H9 (cell line): ENCODE measurements around the gene TRIM54. TPM values are rescaled to one million over a fixed set of nuclear protein-coding genes. Genes with fewer than 3 reads are reported as not detected.
A peak's percentile ranks its signal among the peaks of the same experiment; 100 is the strongest.

ENCODE experiments used
- DNase-seq: peaks from one replicate; pipeline ENCODE4 v3.0.0-alpha.2; 2017
- H2AFZ ChIP-seq: one replicate; pipeline ENCODE4 v1.6.1; 2013; ENCODE audit warnings: mild to moderate bottlenecking, low read length, control low read depth, moderate library complexity
- H2AK5ac ChIP-seq: 2 replicates; pipeline ENCODE4 v1.6.1; 2013; ENCODE audit warnings: low read length, control low read depth, mixed read lengths; ENCODE audit not compliant: insufficient read length
- H2BK120ac ChIP-seq: one replicate; pipeline ENCODE4 v1.6.1; 2013; ENCODE audit warnings: low read depth, mild to moderate bottlenecking, low read length, control low read depth, inconsistent platforms; ENCODE audit not compliant: poor library complexity, severe bottlenecking
- H2BK12ac ChIP-seq: 2 replicates; pipeline ENCODE4 v1.6.1; 2013; ENCODE audit warnings: low read length, control low read depth, mixed read lengths, low read depth; ENCODE audit not compliant: insufficient read length
- H2BK15ac ChIP-seq: 2 replicates; pipeline ENCODE4 v1.6.1; 2013; ENCODE audit warnings: low read depth, low read length, control low read depth
- H2BK20ac ChIP-seq: one replicate; pipeline ENCODE4 v1.6.1; 2013; ENCODE audit warnings: low read depth, mild to moderate bottlenecking, low read length, control low read depth, inconsistent platforms; ENCODE audit not compliant: poor library complexity, severe bottlenecking
- H2BK5ac ChIP-seq: 2 replicates; pipeline ENCODE4 v1.6.1; 2013; ENCODE audit warnings: low read length, control low read depth, mixed read lengths; ENCODE audit not compliant: insufficient read length
- H3K14ac ChIP-seq: 2 replicates; pipeline ENCODE4 v1.6.1; 2013; ENCODE audit warnings: low read length, control low read depth; ENCODE audit not compliant: insufficient read depth
- H3K18ac ChIP-seq: 2 replicates; pipeline ENCODE4 v1.6.1; 2013; ENCODE audit warnings: low read depth, mild to moderate bottlenecking, mixed read lengths, low read length, control low read depth; ENCODE audit not compliant: insufficient read length
- H3K23ac ChIP-seq: 2 replicates; pipeline ENCODE4 v1.6.1; 2013; ENCODE audit warnings: low read length, control low read depth, mixed read lengths, low read depth; ENCODE audit not compliant: insufficient read length
- H3K23me2 ChIP-seq: 2 replicates; pipeline ENCODE4 v1.6.1; 2013; ENCODE audit warnings: low read depth, mild to moderate bottlenecking, mixed read lengths, low read length, control low read depth; ENCODE audit not compliant: insufficient read length, poor library complexity, severe bottlenecking
- H3K27ac ChIP-seq: 2 replicates; pipeline ENCODE4 v1.5.1; 2013; ENCODE audit warnings: low read length, control low read depth, mixed read lengths, low read depth; ENCODE audit not compliant: insufficient read length
- H3K27me3 ChIP-seq: 2 replicates; pipeline ENCODE4 v1.6.1; 2013; ENCODE audit warnings: low read length, control low read depth, inconsistent platforms; ENCODE audit not compliant: insufficient read depth
- H3K4ac ChIP-seq: 2 replicates; pipeline ENCODE4 v1.6.1; 2013; ENCODE audit warnings: low read depth, mild to moderate bottlenecking, control low read depth, inconsistent platforms, low read length, moderate library complexity
- H3K4me1 ChIP-seq: 2 replicates; pipeline ENCODE4 v1.6.1; 2013; ENCODE audit warnings: low read length, control low read depth, inconsistent platforms; ENCODE audit not compliant: insufficient read depth
- H3K4me2 ChIP-seq: 2 replicates; pipeline ENCODE4 v1.6.1; 2013; ENCODE audit warnings: low read length, control low read depth, mixed read lengths; ENCODE audit not compliant: insufficient read length, insufficient read depth
- H3K56ac ChIP-seq: 2 replicates; pipeline ENCODE4 v1.6.1; 2013; ENCODE audit warnings: low read depth, mild to moderate bottlenecking, mixed read lengths, low read length, control low read depth; ENCODE audit not compliant: insufficient read length
- H3K79me1 ChIP-seq: 2 replicates; pipeline ENCODE4 v1.6.1; 2013; ENCODE audit warnings: low read depth, mild to moderate bottlenecking, moderate library complexity, low read length, control low read depth, inconsistent platforms; ENCODE audit not compliant: insufficient read depth, poor library complexity, severe bottlenecking
- H3K79me2 ChIP-seq: 2 replicates; pipeline ENCODE4 v1.6.1; 2013; ENCODE audit warnings: low read length, control low read depth, inconsistent platforms; ENCODE audit not compliant: insufficient read depth
- H3K9ac ChIP-seq: 2 replicates; pipeline ENCODE4 v1.6.1; 2013; ENCODE audit warnings: low read length, control low read depth, mixed read lengths; ENCODE audit not compliant: insufficient read length; ENCODE audit errors: extremely low read depth
- H3K9me3 ChIP-seq: one replicate; pipeline ENCODE4 v1.6.1; 2013; ENCODE audit warnings: low read depth, low read length, inconsistent platforms; ENCODE audit not compliant: control insufficient read depth
- H3T11ph ChIP-seq: one replicate; pipeline ENCODE4 v1.6.1; 2013; ENCODE audit warnings: mild to moderate bottlenecking, low read length, control low read depth, inconsistent platforms
- H4K20me1 ChIP-seq: one replicate; pipeline ENCODE4 v1.6.1; 2013; ENCODE audit not compliant: control insufficient read depth, insufficient read length, insufficient read depth
- H4K5ac ChIP-seq: 2 replicates; pipeline ENCODE4 v1.6.1; 2013; ENCODE audit warnings: low read depth, mild to moderate bottlenecking, mixed read lengths, low read length, control low read depth; ENCODE audit not compliant: insufficient read length
- H4K8ac ChIP-seq: replicated peaks from 2 replicates; pipeline ENCODE4 v1.6.1; 2013; ENCODE audit warnings: low read length, control low read depth, mixed read lengths, low read depth; ENCODE audit not compliant: insufficient read length
- H4K91ac ChIP-seq: 2 replicates; pipeline ENCODE4 v1.6.1; 2013; ENCODE audit warnings: low read depth, mild to moderate bottlenecking, moderate library complexity, mixed read lengths, low read length, control low read depth; ENCODE audit not compliant: insufficient read length
- H3K27ac Mint-ChIP-seq, 3 experiments: 2 replicates in 2 of 3; 3 replicates in 1 of 3; pipeline ENCODE4 v1.8.0; 2020 to 2021; ENCODE audit warnings: mixed read lengths in 3 of 3, mild to moderate bottlenecking in 1 of 3, moderate library complexity in 1 of 3
- H3K27me3 Mint-ChIP-seq: 2 replicates; pipeline ENCODE4 v1.8.0; 2021; ENCODE audit warnings: low read depth, mild to moderate bottlenecking, moderate library complexity, mixed read lengths
- H3K36me3 Mint-ChIP-seq, 3 experiments: 2 replicates in 2 of 3; 3 replicates in 1 of 3; pipeline ENCODE4 v1.8.0; 2020 to 2021; ENCODE audit warnings: low read depth in 3 of 3, mixed read lengths in 3 of 3; ENCODE audit not compliant: insufficient read depth in 1 of 3
- H3K4me1 Mint-ChIP-seq, 2 experiments: 2 replicates each; pipeline ENCODE4 v1.8.0; 2020; ENCODE audit warnings: mixed read lengths in 2 of 2
- H3K4me3 Mint-ChIP-seq, 2 experiments: 2 replicates in 1 of 2; 3 replicates in 1 of 2; pipeline ENCODE4 v1.8.0; 2020 to 2021; ENCODE audit warnings: mild to moderate bottlenecking in 2 of 2, mixed read lengths in 2 of 2, moderate library complexity in 1 of 2
- H3K9me3 Mint-ChIP-seq, 2 experiments: 2 replicates in 1 of 2; 3 replicates in 1 of 2; pipeline ENCODE4 v1.8.0; 2020; ENCODE audit warnings: mild to moderate bottlenecking in 2 of 2, mixed read lengths in 2 of 2, moderate library complexity in 1 of 2
- WGBS: extraction: QIAGEN DNeasy Blood & Tissue Kit; methylation state at CpG from one replicate; pipeline ENCODE4 v1.1.7; 2013; ENCODE audit warnings: missing lambda C conversion rate, low lambda C conversion rate, mixed read lengths; ENCODE audit not compliant: insufficient read length; ENCODE audit errors: extremely low coverage; 5-methylcytosine and 5-hydroxymethylcytosine counted together
- total RNA-seq: library from RNA; stranded (reverse); gene quantifications from 2 replicates; pipeline ENCODE4 v1.2.1, GENCODE V29; 2021
- TF ChIP-seq, protein P1 (sequence below): fragments of 200-600 bp; sonication (generic); conservative IDR thresholded peaks from 3 replicates; pipeline ENCODE4 v1.8.0; 2021; ENCODE audit warnings: antibody characterized with exemption, mild to moderate bottlenecking

Gene TRIM54
- total RNA-seq, 1 experiment from 2014 or later: 5.0 TPM

DNA sequence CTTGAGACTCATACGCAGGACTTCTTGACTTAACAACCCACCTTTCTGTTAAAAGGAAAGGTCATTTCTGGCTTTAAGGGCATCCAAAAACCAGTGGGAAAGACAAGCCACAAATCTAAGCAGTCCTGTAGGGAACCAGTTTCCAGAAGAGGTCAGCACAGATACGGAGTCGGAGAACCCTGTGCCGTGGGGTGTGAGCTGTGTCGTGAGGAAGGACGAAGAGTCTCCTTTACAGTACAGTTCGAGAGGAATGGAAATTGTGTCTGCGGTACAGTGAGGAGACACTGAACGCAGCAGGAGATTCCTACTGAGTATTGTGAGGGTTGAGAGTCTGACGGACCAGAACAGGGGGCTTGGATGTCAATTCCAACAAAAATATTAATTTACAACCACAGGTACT lies 37.1 kb upstream of the TRIM54 start:
- no peak overlapping the region for H3K23ac ChIP-seq
- no peak overlapping the region for H2BK120ac ChIP-seq
- no peak overlapping the region for H2AK5ac ChIP-seq
- H3K9me3 Mint-ChIP-seq: no peaks in the 10 kb centered on the region
- H3K56ac ChIP-seq: no peak overlapping the region
- H3K18ac ChIP-seq: no peak overlapping the region
- H2AFZ ChIP-seq: no peak overlapping the region
- no peaks in the 10 kb centered on the region for H3K4me1 ChIP-seq
- no peak overlapping the region for H3K9ac ChIP-seq
- peaks cover 27 to 51% (median 43%) of the 10 kb centered on the region in 3 experiments for H3K36me3 Mint-ChIP-seq
- H3K23me2 ChIP-seq: no peaks in the 10 kb centered on the region
- no peak overlapping the region for H4K5ac ChIP-seq
- H3K9me3 ChIP-seq: no peaks in the 10 kb centered on the region
- no peaks in the 10 kb centered on the region for H3K27me3 ChIP-seq
- no peak overlapping the region for H3K14ac ChIP-seq
- no peak overlapping the region for H3K4ac ChIP-seq
- H3K79me1 ChIP-seq: no peaks in the 10 kb centered on the region
- no peak overlapping the region for H3K4me3 Mint-ChIP-seq
- H3K27ac ChIP-seq: no peak overlapping the region
- H3K4me2 ChIP-seq: no peak overlapping the region
- TF ChIP-seq, protein P1, sequence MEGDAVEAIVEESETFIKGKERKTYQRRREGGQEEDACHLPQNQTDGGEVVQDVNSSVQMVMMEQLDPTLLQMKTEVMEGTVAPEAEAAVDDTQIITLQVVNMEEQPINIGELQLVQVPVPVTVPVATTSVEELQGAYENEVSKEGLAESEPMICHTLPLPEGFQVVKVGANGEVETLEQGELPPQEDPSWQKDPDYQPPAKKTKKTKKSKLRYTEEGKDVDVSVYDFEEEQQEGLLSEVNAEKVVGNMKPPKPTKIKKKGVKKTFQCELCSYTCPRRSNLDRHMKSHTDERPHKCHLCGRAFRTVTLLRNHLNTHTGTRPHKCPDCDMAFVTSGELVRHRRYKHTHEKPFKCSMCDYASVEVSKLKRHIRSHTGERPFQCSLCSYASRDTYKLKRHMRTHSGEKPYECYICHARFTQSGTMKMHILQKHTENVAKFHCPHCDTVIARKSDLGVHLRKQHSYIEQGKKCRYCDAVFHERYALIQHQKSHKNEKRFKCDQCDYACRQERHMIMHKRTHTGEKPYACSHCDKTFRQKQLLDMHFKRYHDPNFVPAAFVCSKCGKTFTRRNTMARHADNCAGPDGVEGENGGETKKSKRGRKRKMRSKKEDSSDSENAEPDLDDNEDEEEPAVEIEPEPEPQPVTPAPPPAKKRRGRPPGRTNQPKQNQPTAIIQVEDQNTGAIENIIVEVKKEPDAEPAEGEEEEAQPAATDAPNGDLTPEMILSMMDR: no peak
- no peak for DNase-seq
- no peak overlapping the region for H4K8ac ChIP-seq
- WGBS: no CpG with 5 or more reads among the region's 10 CpGs
- H2BK15ac ChIP-seq: no peak overlapping the region
- no peaks in the 10 kb centered on the region for H3K4me1 Mint-ChIP-seq
- no peak overlapping the region for H2BK20ac ChIP-seq
- no peaks in the 10 kb centered on the region for H4K20me1 ChIP-seq
- H2BK5ac ChIP-seq: no peak overlapping the region
- H2BK12ac ChIP-seq: no peak overlapping the region
- no peak overlapping the region for H3T11ph ChIP-seq
- H3K27me3 Mint-ChIP-seq: peaks cover 14% of the 10 kb centered on the region
- H3K27ac Mint-ChIP-seq: peak overlapping the region in 1 of 3 experiments; percentile 81; a peak in 3 of 7 replicates
- H3K79me2 ChIP-seq: no peaks in the 10 kb centered on the region
- no peak overlapping the region for H4K91ac ChIP-seq
